GM19455 (cell line): ENCODE data around the gene PPP1R14D.

ENCODE experiments used
- ATAC-seq: cut with Tn5 transposase; IDR thresholded peaks from one replicate; pipeline ENCODE4 v1.9.1; 2021; ENCODE audit not compliant: unreplicated experiment

Gene PPP1R14D

DNA sequence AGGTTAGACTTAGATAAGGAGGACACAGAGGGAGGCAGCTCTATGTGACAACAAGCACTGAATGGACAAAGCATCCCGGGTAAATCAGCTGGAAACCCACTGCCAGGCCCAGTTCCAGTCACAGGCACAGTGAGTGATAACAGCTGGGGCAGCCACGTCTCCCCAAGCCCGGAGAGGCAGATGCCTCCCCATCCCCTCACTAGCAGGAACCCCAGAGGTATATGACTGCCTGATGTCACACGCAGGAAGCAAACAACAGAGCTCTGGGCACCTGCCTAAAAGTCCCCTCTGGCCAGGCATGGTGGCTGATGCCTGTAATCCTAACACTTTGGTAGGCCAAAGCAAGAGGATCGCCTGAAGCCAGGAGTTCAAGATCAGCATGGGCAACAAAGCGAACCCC, 40.5 kb downstream of the PPP1R14D start:
- no peak for ATAC-seq

- ATAC-seq, result no peak
These were observed 41.1 kb downstream of the PPP1R14D start for GRCh38 chr15:40787344-40787841.

- no peak for ATAC-seq
These were observed 42.7 kb downstream of the PPP1R14D start for GRCh38 chr15:40785814-40786213.

DNA sequence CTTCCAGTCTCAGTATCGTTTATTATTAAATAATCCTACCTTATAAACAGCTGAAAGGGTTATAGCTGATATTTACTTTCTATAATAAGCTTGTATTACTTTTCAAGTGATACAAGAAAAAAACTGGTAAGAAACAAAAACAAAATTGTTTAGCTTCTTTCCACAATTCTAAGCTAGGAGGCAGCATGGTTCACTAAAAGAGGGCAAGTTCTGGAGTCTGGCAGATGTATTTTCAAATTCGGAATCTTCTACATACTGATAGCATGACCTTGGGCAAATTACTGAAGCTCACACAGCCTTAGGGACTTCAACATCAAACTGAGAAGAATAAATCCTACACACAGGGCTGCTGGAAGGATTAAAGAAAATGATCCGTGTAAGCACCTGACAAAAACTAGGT, 43.3 kb downstream of the PPP1R14D start:
- ATAC-seq, result no peak

DNA sequence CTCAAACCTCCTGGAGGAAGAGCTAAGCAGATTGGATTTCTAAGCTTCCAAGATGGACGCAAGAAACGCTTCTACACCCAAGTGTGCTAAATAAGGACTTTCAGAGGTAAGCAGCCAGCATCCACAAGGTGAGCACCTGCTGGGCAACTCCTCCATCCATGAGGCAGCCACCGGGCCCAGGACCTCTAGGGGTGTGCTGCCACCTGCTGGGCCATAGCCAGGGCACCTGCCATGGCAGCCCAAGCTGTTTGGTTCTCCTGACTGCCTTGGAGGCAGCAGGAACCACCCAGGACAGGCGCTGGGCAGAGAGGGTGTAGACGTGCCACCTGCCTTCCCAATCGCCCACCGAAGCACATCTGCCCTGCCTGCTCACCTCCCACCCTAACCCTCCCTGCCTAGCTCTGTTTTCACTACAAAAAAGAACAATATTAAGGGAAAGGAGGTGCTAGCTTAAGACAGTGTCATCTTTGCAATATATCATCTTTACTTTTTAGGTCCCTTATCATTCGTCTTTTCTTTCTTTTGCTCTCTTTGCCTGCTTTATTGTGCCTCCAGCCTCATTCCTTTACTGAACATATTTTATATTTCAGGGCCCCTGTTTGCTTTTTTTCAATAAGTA, 45.8 kb downstream of the PPP1R14D start:
- ATAC-seq, result no peak

DNA sequence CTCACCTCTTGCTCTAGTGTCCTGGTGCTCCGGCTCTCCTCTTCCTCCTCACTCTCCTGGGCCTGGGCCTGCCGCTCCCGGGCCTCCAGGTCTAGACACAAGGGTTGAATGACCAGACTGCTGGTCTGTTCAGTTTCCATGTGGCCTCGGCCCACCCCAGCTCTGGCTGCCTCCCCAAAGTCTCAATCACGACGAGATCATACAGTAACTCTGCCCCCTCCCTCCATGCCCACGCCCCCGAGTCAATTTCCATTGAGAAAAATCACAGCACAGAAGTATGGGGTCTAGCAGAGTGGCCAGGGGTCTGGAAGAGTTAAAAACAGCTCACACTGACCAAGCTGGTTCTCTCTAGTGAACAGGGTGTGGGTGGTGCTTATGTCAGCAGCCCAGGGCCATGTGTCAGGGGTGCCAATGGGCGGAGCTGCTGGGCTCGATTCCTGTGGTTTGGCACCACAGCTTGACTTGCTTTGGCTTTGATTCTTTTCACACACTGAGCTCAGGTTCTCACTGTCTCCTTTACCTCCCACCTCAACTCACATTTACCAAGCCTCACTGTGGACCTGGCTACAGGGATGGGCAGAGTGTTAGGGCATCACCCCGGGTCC, 51.9 kb downstream of the PPP1R14D start:
- no peak for ATAC-seq

DNA sequence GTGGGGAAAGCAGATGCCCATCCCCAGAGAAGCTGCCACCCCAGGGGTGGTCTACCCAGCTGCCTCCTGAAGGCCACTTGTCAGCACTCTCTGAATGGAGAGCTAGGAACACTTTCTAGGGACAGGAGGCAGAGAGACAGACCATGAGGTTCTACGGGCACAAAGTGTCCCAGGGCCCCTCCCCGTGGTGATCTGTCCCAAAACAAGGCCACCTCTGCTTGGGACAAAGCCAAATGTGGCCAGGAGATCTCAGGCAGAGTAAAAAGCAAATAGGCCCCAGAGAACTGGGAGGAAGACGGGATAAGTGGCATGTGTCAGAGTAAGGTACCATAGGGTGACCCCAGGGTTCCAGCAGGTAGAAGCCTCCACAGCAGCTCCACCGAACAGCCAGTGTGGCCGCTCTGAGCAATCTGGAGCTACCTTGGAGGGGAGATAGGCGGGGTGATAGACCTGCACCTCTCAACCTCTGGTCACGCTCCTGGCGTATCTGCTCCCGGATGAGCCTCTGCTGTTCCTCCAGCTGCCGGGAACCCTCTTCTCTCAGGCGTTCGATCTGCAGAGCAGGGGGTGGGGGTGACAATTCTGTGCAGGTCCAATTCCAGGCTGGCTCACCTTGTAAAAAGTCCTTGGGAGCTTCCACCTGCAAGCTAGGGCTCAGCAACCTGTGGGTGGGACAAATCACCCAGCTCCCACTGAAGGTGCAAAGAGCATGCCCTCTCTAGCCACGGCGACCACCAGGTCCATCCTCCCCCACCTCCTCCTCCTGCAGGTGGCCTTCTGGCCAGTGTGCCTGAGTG, 52.6 kb downstream of the PPP1R14D start:
- no peak for ATAC-seq

DNA sequence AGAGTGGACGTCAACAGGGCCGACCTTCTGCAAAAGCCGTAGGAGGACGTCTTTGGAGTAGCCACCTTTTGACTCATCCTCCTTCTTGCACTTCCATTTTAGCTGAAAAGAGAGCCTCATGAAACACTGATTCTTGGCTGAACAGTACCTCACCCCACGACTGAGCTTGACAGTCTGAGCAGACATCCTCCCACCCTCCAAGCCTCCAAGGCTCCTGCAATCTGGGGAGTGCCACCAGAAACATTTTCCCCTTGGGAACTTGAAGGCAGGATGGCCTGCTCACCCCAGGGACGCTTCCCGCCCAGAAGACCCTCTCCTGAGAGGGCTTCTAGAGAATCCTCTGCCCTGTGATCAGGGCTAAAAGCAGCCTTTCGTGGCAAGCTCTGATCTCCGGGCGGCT, 53.5 kb downstream of the PPP1R14D start:
- no peak for ATAC-seq

DNA sequence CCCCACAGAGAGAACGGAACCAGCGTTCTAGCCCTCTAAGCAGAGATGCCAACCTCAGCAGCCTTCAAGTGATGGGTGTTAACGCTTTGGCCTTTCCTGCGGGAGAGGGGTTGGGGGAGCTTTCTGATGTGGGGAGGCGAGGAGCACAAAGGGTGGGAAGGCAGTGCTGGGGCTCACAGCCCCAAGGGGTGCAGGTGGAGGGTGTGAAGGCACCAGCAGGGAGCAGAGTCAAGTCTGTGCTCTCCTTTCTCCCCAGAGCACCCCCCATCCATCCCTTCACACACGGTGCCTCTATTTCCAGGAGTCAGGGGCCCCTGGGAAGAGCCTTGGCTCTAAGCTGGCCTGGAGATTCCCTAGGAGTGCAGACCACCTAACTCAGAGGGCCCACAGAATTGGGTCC, 54.6 kb downstream of the PPP1R14D start:
- no peak for ATAC-seq

DNA sequence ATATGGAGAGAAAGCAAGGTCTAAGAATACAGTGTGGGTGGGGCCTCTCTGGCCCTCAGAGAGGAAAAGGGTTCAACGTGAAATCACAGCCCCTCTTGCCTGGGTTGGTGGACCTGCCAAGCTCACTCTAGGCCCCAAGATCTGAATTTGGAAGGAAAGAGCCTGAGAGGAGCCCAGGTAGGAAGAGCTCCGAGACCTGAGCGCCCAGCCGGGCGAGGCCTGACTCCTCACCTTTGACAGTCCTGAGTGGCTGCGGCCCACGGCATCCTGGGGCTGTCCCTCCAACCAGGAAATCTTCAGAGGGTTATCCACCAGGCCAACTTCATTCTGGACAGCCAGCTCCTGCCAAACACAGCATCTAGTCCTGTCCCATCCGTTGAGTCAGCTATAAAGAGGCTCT, 55.0 kb downstream of the PPP1R14D start:
- ATAC-seq, result no peak

DNA sequence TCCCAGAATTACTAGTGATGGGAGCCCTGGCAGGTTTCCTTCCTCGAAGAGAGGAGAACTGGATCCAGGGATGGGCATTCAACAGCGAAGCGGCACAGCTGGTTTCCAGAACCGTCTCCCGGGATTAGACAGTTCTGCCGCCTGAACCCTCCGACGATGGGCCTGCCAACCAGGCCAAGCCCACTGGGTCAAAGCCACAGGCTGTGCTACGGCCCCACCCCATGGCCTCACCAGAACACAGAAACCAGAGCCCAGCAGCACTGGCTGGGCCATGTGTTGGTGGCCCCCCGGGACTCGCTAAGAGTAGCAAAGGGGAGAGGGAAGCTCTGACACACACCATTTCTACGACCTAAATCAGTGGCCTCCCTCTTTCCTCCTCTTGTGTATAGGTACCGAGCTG, 56.5 kb downstream of the PPP1R14D start:
- ATAC-seq, result no peak

DNA sequence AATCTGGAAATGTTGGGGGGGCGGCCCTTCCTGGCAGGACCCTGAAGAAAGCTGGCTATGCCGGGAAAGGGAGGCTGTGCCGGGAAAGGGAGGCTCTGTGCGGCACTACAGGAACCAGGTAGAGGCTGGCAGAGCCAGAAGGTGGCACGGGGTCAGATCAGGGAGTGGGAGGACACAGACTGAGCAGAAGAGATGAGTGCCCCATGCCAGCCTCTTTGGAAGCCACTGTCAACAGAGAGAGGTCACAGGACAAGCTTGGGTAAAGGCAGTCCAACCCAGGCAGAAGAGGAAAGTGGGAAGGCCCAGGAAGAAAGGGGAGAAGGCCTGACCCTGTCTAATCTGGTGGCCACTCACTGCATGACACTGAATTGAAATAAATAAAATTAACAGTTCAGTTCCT, 57.3 kb downstream of the PPP1R14D start:
- ATAC-seq, result no peak

DNA sequence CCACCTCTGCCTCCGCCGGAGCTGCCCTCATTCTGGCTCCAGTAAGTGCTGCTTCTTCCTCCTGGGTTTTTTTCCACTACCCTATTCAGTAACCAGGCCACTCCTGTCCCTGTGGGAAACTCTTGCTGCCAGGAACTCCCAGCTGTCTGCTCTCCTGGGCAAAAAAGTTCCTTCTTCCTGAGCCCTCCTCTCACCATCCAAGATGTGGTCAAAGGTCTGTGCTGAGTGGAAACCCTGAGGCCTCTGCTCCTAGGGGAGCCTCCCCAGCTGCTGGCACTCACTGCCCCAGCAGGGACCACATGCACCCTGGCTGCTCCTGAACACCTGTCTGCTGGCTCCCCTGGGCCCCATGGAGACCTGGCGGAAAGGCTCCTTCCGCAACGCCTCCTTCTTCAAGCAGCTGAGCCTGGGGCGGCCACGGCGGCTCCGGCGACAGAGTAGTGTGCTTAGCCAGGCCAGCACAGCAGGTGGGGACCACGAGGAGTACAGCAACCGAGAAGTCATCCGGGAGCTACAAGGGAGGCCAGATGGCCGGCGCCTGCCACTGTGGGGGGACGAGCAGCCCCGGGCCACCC, 58.3 kb downstream of the PPP1R14D start:
- no peak for ATAC-seq

DNA sequence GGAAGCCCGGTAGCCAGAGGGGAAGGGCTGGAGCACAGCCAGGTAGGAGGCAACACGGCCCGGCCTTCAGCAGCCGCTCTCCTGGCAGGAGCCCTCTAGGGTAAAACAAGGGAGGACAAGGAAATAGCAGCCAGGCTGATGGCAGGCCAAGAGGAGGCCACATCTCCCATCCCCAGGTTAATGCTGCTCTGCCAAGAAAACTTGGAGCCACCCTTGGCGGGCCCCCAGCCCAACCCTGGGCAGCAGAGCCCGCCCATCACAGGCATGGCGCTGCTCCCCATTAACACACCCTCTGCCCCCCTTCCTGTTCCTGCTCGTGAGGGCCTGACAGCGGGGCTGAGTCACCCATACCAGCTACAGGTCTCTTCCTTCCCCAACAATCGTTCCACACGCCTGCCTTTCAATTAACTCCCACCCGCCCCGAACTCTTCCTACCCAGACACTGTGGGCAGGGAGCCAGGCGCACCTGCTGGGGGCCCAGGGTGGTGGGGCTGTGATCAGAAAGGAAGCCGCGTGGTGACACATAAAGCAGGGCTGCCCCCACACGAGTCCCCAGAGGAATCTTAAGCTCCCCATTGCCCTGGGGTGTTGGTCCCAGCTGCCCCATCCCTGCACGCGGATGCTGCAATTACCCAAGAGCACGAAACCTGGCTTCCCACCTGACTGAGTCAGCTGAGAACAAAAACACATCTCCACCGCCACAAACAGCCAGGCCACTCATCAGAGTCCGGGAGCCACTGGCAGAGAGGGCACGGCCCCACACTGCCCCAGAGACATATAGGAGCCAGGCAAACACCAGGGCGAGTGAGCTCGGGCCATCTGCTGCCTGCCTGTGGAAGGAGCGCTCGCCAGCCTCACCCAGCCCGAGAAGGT, 59.0 kb downstream of the PPP1R14D start, which contains the start of gene C15orf62:
TSS of gene C15orf62 (plus strand) at position 707 of the 873 bp plus-strand sequence. CDS start 516 bp downstream, outside the sequence.
- ATAC-seq, result no peak

DNA sequence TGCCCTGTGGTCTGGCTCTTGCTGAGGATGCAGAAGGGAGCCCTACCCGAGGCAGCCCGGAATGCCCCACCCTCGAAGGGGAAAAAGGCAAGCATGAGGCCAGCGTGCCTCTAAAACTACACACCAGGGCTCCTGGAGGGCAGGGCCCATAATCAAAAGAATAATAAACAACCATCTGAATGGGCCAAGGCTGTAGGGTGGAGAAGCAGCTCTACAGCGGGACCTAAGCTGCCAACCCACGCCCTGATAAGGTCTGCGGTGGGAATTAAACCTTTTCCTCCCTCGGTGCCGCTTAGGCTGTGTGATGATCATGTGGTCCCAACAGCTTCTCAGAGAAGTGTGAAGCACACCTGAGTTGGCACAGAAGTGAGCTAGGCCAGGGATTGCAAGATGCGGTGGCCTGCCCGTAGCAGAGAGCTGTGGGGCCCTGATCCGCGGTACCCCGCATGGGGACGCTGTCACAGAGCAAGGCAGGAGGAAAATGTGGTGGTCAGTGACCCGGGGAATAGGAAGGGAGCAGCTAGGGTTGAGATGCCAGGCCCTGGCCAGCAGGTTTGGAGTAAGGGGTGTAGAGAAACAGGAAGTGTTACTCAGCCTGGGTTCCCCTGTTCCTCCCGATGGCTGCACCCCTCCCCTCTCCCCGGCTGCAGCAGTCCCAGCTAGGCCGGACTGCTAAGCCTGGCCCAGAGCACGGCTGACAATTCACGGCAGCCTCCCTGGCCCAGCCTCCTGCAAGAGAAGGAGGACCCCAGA, 59.8 kb downstream of the PPP1R14D start:
- no peak for ATAC-seq

- ATAC-seq, result no peak
These were observed 60.5 kb downstream of the PPP1R14D start for GRCh38 chr15:40767838-40768500.

DNA sequence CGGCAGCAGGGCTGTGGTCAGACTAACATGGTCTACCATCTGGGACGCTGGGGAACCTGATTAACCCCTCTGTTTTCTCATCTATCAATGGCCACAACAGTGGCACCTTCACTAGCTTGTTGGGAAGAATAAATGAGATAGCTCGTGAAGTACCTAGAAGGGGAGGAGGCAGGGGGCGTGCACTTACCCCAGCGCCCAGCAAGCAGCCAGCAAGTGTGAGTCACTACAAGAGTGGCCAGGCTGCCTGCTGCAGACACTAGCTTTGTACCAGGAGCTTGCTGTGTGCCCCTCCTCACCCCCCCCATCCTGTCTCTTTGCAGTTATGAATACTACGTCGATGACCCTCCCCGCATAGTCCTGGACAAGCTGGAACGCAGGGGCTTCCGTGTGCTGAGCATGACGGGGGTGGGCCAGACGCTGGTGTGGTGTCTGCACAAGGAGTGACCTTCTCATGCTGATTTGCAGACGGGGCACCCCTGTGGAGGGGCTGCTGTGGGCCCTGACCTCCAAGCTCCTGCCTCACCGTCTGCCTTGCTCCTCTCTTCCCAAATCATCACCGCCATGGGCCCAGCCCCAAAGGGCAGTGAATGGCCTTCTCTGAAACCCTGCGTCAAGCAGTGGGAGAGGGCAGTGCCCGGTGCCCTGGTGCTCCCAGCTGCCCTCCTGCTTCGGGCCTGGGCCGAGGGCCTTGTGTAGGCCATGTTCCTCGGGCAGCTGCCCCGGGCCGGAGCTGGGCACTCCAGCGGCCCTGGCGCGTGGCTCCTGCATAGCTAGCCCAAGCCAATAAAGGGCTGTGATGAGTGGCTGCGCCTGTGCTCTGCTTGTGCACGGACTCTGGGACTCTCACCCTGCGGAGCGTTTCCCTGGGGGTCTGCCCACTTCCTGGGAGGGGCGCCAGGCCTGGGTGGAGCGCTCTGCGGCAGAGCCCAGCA, 61.3 kb downstream of the PPP1R14D start:
- ATAC-seq, result no peak

DNA sequence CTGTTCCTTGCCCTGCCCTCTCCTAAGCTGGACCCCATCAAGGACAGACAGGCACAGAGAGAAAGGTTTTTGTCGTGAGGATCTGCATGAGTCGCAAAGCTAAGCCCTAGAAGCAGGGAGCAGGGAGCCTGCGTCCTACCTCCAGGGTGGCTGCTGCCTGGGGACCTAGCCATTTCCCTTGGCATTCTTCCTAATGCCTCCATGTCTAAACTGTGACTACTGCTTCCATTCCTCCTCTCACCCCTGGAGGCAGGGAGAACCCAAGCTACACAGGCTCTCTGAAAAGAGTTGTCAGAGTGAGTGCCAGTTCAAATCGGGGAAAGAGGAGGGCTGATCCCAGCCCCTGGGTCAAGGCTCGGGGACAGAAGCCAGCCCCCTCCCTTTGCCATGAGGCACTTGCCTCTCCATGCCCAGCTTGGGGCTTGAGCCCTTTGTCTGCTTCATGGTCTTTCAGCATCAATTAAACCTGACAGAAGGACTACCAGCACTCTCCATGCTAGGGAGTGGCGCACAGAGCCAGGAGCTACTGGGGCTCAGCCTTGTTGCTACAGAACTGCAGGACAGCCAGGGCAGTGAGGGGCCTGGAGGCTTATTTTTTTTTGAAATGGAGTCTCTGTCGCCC, 62.2 kb downstream of the PPP1R14D start:
- no peak for ATAC-seq
